Trophoblast cell (in vitro differentiated cells and primary cell): ENCODE data around the gene BCL3.

Experiments
- DNase-seq, 2 donors: peaks; one replicate each; pipeline ENCODE4 v3.0.0-alpha.2; 2016
- H2AFZ ChIP-seq: 2 replicates; pipeline ENCODE4 v1.6.1; 2013; ENCODE audit warnings: low read length, moderate library complexity, mild to moderate bottlenecking; ENCODE audit not compliant: insufficient read depth, poor library complexity
- H2AK5ac ChIP-seq: 2 replicates; pipeline ENCODE4 v1.6.1; 2013; ENCODE audit warnings: mild to moderate bottlenecking, low read length
- H2BK120ac ChIP-seq: 2 replicates; pipeline ENCODE4 v1.6.1; 2013; ENCODE audit warnings: low read length, mild to moderate bottlenecking, moderate library complexity; ENCODE audit not compliant: insufficient read depth, poor library complexity
- H2BK12ac ChIP-seq: 2 replicates; pipeline ENCODE4 v1.6.1; 2013; ENCODE audit warnings: mild to moderate bottlenecking, low read length, moderate library complexity
- H2BK5ac ChIP-seq: 2 replicates; pipeline ENCODE4 v1.6.1; 2013; ENCODE audit warnings: low read length, low read depth, moderate library complexity, mild to moderate bottlenecking; ENCODE audit not compliant: poor library complexity
- H3K14ac ChIP-seq: 2 replicates; pipeline ENCODE4 v1.6.1; 2013; ENCODE audit warnings: mild to moderate bottlenecking, low read length
- H3K18ac ChIP-seq: 2 replicates; pipeline ENCODE4 v1.6.1; 2013; ENCODE audit warnings: mild to moderate bottlenecking, low read length
- H3K23ac ChIP-seq: 2 replicates; pipeline ENCODE4 v1.6.1; 2013; ENCODE audit warnings: low read length
- H3K27ac ChIP-seq: 2 replicates; pipeline ENCODE4 v1.5.1; 2013; ENCODE audit warnings: low read depth, mild to moderate bottlenecking, inconsistent platforms, low read length, moderate library complexity
- H3K27me3 ChIP-seq: 2 replicates; pipeline ENCODE4 v1.6.1; 2013; ENCODE audit warnings: inconsistent platforms, mild to moderate bottlenecking, low read length, moderate library complexity; ENCODE audit not compliant: insufficient read depth
- H3K36me3 ChIP-seq, 2 experiments: 1 replicate in 1 of 2; 2 replicates in 1 of 2; pipeline ENCODE4 v1.6.1; 2013; ENCODE audit warnings: low read length in 2 of 2, mild to moderate bottlenecking in 2 of 2, moderate library complexity in 1 of 2; ENCODE audit not compliant: insufficient read depth in 2 of 2, control insufficient read depth in 1 of 2
- H3K4ac ChIP-seq: 2 replicates; pipeline ENCODE4 v1.6.1; 2013; ENCODE audit warnings: low read depth, mild to moderate bottlenecking, low read length, moderate library complexity
- H3K4me1 ChIP-seq, 2 experiments: 1 replicate in 1 of 2; 2 replicates in 1 of 2; pipeline ENCODE4 v1.6.1; 2013; ENCODE audit warnings: low read length in 2 of 2, mild to moderate bottlenecking in 2 of 2, moderate library complexity in 1 of 2; ENCODE audit not compliant: insufficient read depth in 2 of 2, control insufficient read depth in 1 of 2
- H3K4me2 ChIP-seq: 2 replicates; pipeline ENCODE4 v1.6.1; 2013; ENCODE audit warnings: inconsistent platforms, mild to moderate bottlenecking, low read length, moderate library complexity
- H3K4me3 ChIP-seq: 2 replicates; pipeline ENCODE4 v1.5.1; 2013; ENCODE audit warnings: mild to moderate bottlenecking, low read depth, low read length, inconsistent platforms
- H3K79me1 ChIP-seq: one replicate; pipeline ENCODE4 v1.6.1; 2013; ENCODE audit warnings: low read length
- H3K79me2 ChIP-seq: 2 replicates; pipeline ENCODE4 v1.6.1; 2013; ENCODE audit warnings: low read length, mild to moderate bottlenecking; ENCODE audit not compliant: control insufficient read depth, insufficient read depth, poor library complexity
- H3K9ac ChIP-seq: 2 replicates; pipeline ENCODE4 v1.6.1; 2013; ENCODE audit warnings: mild to moderate bottlenecking, low read length
- H3K9me3 ChIP-seq: 2 replicates; pipeline ENCODE4 v1.6.1; 2013; ENCODE audit warnings: low read depth, mild to moderate bottlenecking, control low read depth, inconsistent platforms, low read length; ENCODE audit not compliant: insufficient read depth
- H4K12ac ChIP-seq: 2 replicates; pipeline ENCODE4 v1.6.1; 2013; ENCODE audit warnings: low read depth, mild to moderate bottlenecking, low read length, moderate library complexity
- H4K8ac ChIP-seq: 2 replicates; pipeline ENCODE4 v1.6.1; 2013; ENCODE audit warnings: low read depth, mild to moderate bottlenecking, low read length, moderate library complexity
- H4K91ac ChIP-seq: one replicate; pipeline ENCODE4 v1.6.1; 2013; ENCODE audit warnings: low read depth, mild to moderate bottlenecking, low read length, moderate library complexity
- WGBS: extraction: QIAGEN DNeasy Blood & Tissue Kit; methylation state at CpG from one replicate; pipeline ENCODE4 v1.1.7; 2013; ENCODE audit warnings: missing lambda C conversion rate; ENCODE audit not compliant: insufficient read length, insufficient coverage; ENCODE audit errors: extremely low coverage; 5-methylcytosine and 5-hydroxymethylcytosine counted together

The BCL3 gene

GRCh38 chr19:44765033-44765948, 16.8 kb downstream of the BCL3 start:
- no peak overlapping the region for H3K9ac ChIP-seq
- H3K9me3 ChIP-seq = peaks cover 1% of the 10 kb centered on the region
- H3K79me2 ChIP-seq = no peaks in the 10 kb centered on the region
- H3K79me1 ChIP-seq = no peaks in the 10 kb centered on the region
- H3K4ac ChIP-seq = no peak overlapping the region
- H3K4me3 ChIP-seq = no peak overlapping the region
- H4K12ac ChIP-seq = no peak overlapping the region
- DNase-seq = peak; percentile 98 to 99
- H4K91ac ChIP-seq = no peak overlapping the region
- no peak overlapping the region for H2AFZ ChIP-seq
- H2BK5ac ChIP-seq = no peak overlapping the region
- no peaks in the 10 kb centered on the region for H3K36me3 ChIP-seq
- no peak overlapping the region for H2AK5ac ChIP-seq
- no peak overlapping the region for H3K23ac ChIP-seq
- H3K27ac ChIP-seq = no peak overlapping the region
- no peak overlapping the region for H3K14ac ChIP-seq
- H3K18ac ChIP-seq = no peak overlapping the region
- no peaks in the 10 kb centered on the region for H3K27me3 ChIP-seq
- no peak overlapping the region for H2BK12ac ChIP-seq
- no peak overlapping the region for H2BK120ac ChIP-seq
- WGBS = no CpG with 5 or more reads among the region's 22 CpGs
- H4K8ac ChIP-seq = no peak overlapping the region
- H3K4me1 ChIP-seq = no peaks in the 10 kb centered on the region
- H3K4me2 ChIP-seq = no peak overlapping the region

GRCh38 chr19:44765949-44766335, 17.4 kb downstream of the BCL3 start:
- no peak for DNase-seq
- Histone ChIP-seq H2BK120ac (no peak overlapping the region), H3K4me1 (no peaks in the 10 kb centered on the region), H3K4me3 (no peak overlapping the region), H3K9ac (no peak overlapping the region), H3K36me3 (no peaks in the 10 kb centered on the region), H4K91ac (no peak overlapping the region), H3K18ac (no peak overlapping the region), H3K4ac (no peak overlapping the region), H3K23ac (no peak overlapping the region), H4K12ac (no peak overlapping the region), H4K8ac (no peak overlapping the region), H3K27me3 (no peaks in the 10 kb centered on the region), H2BK12ac (no peak overlapping the region), H2BK5ac (no peak overlapping the region), H3K14ac (no peak overlapping the region), H2AFZ (no peak overlapping the region), H3K79me2 (no peaks in the 10 kb centered on the region), H3K79me1 (no peaks in the 10 kb centered on the region), H3K27ac (no peak overlapping the region), H2AK5ac (no peak overlapping the region), H3K4me2 (no peak overlapping the region), H3K9me3 (no peaks in the 10 kb centered on the region)
- WGBS = no CpG with 5 or more reads among the region's 3 CpGs

- H3K27ac ChIP-seq = no peak overlapping the region
- H3K4me1 ChIP-seq = no peaks in the 10 kb centered on the region
- H3K23ac ChIP-seq = no peak overlapping the region
- no peak overlapping the region for H2AFZ ChIP-seq
- no peak overlapping the region for H3K4me3 ChIP-seq
- no peak overlapping the region for H3K4ac ChIP-seq
- H2BK120ac ChIP-seq = no peak overlapping the region
- no peak overlapping the region for H2AK5ac ChIP-seq
- H3K9me3 ChIP-seq = no peaks in the 10 kb centered on the region
- H4K91ac ChIP-seq = no peak overlapping the region
- H3K14ac ChIP-seq = no peak overlapping the region
- H4K12ac ChIP-seq = no peak overlapping the region
- no peak for DNase-seq
- no peak overlapping the region for H3K4me2 ChIP-seq
- no peak overlapping the region for H2BK12ac ChIP-seq
- H3K9ac ChIP-seq = no peak overlapping the region
- H3K18ac ChIP-seq = no peak overlapping the region
- no peaks in the 10 kb centered on the region for H3K79me1 ChIP-seq
- no peak overlapping the region for H4K8ac ChIP-seq
- H3K79me2 ChIP-seq = no peaks in the 10 kb centered on the region
- no CpG with 5 or more reads among the region's 11 CpGs for WGBS
- no peak overlapping the region for H2BK5ac ChIP-seq
- H3K36me3 ChIP-seq = no peaks in the 10 kb centered on the region
- H3K27me3 ChIP-seq = no peaks in the 10 kb centered on the region
Measured at GRCh38 chr19:44767295-44768180, 19.0 kb downstream of the BCL3 start.

GRCh38 chr19:44770550-44771257, 22.2 kb downstream of the BCL3 start:
- Histone ChIP-seq H3K23ac (no peak overlapping the region), H2BK5ac (no peak overlapping the region), H3K4me3 (no peak overlapping the region), H3K18ac (no peak overlapping the region), H3K27me3 (no peaks in the 10 kb centered on the region), H2BK12ac (no peak overlapping the region), H2AFZ (no peak overlapping the region), H4K12ac (no peak overlapping the region), H3K79me1 (no peaks in the 10 kb centered on the region), H3K4me1 (no peaks in the 10 kb centered on the region), H2BK120ac (no peak overlapping the region), H3K79me2 (no peaks in the 10 kb centered on the region), H3K27ac (no peak overlapping the region), H3K9ac (no peak overlapping the region), H3K4me2 (no peak overlapping the region), H3K36me3 (no peaks in the 10 kb centered on the region), H4K8ac (no peak overlapping the region), H4K91ac (no peak overlapping the region), H3K9me3 (no peaks in the 10 kb centered on the region), H2AK5ac (no peak overlapping the region), H3K14ac (no peak overlapping the region), H3K4ac (no peak overlapping the region)
- no CpG with 5 or more reads among the region's 15 CpGs for WGBS
- peak; percentile 96 to 99 for DNase-seq
